Fibroblast of skin of right biceps (primary cell): ENCODE measurements around the gene GBA2.

Experiments used
- DNase-seq: peaks from one replicate; pipeline ENCODE4 v3.0.0-alpha.2; 2013

Gene GBA2

GRCh38 chr9:35763803-35764202 is 14.8 kb upstream of the GBA2 start:
- no peak for DNase-seq

- no peak for DNase-seq
These were observed 14.2 kb upstream of the GBA2 start for GRCh38 chr9:35763181-35763580.

GRCh38 chr9:35760651-35761050 is 11.6 kb upstream of the GBA2 start:
- peak; percentile 35 for DNase-seq

GRCh38 chr9:35759795-35760194 is 10.8 kb upstream of the GBA2 start:
- no peak for DNase-seq

- no peak for DNase-seq
These were observed 9.5 kb upstream of the GBA2 start for GRCh38 chr9:35758475-35759050.

- DNase-seq = no peak
These were observed 8.9 kb upstream of the GBA2 start for GRCh38 chr9:35757892-35758275.

GRCh38 chr9:35757226-35757891 is 8.3 kb upstream of the GBA2 start:
- DNase-seq = no peak

- no peak for DNase-seq
These were observed 7.5 kb upstream of the GBA2 start for GRCh38 chr9:35756275-35757225.

- DNase-seq = no peak
These were observed 6.0 kb upstream of the GBA2 start for GRCh38 chr9:35755071-35755470.

GRCh38 chr9:35754264-35754663 is 5.2 kb upstream of the GBA2 start, which contains the start of gene MSMP:
TSS of gene MSMP (minus strand) at chr9:35754276. CDS start at chr9:35754129, 147 bp downstream.
- no peak for DNase-seq

GRCh38 chr9:35753466-35753865 is 4.4 kb upstream of the GBA2 start:
- DNase-seq = no peak

- DNase-seq = no peak
These were observed 1.2 kb upstream of the GBA2 start for GRCh38 chr9:35750256-35750531.

GRCh38 chr9:35749515-35750255 is 657 bp upstream of the GBA2 start:
- no peak for DNase-seq

GRCh38 chr9:35748242-35748857 is 678 bp downstream of the GBA2 start:
- no peak for DNase-seq

- no peak for DNase-seq
These were observed 2.4 kb downstream of the GBA2 start for GRCh38 chr9:35746583-35746982.

GRCh38 chr9:35745569-35745968 is 3.5 kb downstream of the GBA2 start:
- DNase-seq = no peak

- no peak for DNase-seq
These were observed 5.0 kb downstream of the GBA2 start for GRCh38 chr9:35743880-35744518.

GRCh38 chr9:35743452-35743851 is 5.6 kb downstream of the GBA2 start:
- no peak for DNase-seq

- DNase-seq = no peak
These were observed 7.3 kb downstream of the GBA2 start for GRCh38 chr9:35741740-35742139.

GRCh38 chr9:35740243-35740642 is 8.8 kb downstream of the GBA2 start:
- DNase-seq = no peak

GRCh38 chr9:35738924-35739323 is 10.1 kb downstream of the GBA2 start:
- no peak for DNase-seq

- no peak for DNase-seq
These were observed 10.8 kb downstream of the GBA2 start for GRCh38 chr9:35738186-35738585.
